ENCODE measurements around the gene MRPL10.

Gene MRPL10

DNA sequence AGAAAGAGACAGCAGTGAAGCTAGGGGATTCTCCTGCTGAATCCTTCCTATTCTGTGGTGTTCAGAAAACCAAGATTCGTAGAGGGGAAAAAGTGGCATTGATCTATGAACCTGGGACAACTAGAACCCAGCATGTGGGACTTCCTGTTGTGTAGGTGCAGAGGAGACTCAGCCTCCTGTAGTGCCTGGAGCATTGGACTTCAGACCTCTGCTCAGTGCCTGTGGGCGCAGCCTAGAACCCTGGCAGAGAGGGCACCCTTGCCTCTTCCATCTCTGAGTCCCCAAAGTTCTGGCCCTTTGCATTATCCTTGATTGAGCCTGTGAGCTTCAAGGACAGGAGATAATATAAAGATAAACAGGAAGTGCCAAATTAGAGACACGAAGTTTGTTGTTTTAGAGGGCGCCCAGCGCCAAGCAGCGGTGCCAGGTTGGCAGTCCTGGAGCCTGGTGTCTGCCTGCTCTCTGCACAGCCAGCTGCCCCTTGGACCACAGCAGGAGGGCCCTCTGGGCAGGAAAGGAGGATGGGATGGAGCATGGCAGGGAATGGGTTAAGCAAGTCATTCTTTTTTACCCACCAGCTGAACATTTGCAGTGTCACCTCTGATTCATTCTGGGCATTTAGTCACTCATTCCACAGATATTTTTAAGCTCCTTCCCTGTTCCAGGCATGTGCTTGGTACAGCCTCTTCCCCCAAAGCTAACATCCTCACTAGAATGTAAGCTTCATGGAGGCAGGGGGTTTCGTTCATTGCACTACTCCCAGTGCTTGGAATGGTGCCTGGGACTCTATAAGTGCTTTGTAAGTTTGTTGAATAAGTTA is 31.5 kb upstream of the MRPL10 start:
- POLR2A ChIA-PET, result interaction anchor here (0.6 to 1.3 kb wide), 3 partner anchors 16 to 31 kb away, joined by 3 to 4 read pairs (median 4); partner anchors contain the start of genes LRRC46 and MRPL10
- CTCF ChIA-PET, result interaction anchor here (0.9 to 32.3 kb wide), 4 partner anchors 9 to 24 kb away, joined by 4 to 1547 read pairs (median 106); partner anchors contain the start of genes SCRN2 and SP2
- peak; percentile 50 for DNase-seq (ENCODE audit: low read depth, low spot score)
- H3K4me3 ChIP-seq (ENCODE audit: low read depth, low read length), result no peak overlapping the region
- TF ChIP-seq, protein P1, sequence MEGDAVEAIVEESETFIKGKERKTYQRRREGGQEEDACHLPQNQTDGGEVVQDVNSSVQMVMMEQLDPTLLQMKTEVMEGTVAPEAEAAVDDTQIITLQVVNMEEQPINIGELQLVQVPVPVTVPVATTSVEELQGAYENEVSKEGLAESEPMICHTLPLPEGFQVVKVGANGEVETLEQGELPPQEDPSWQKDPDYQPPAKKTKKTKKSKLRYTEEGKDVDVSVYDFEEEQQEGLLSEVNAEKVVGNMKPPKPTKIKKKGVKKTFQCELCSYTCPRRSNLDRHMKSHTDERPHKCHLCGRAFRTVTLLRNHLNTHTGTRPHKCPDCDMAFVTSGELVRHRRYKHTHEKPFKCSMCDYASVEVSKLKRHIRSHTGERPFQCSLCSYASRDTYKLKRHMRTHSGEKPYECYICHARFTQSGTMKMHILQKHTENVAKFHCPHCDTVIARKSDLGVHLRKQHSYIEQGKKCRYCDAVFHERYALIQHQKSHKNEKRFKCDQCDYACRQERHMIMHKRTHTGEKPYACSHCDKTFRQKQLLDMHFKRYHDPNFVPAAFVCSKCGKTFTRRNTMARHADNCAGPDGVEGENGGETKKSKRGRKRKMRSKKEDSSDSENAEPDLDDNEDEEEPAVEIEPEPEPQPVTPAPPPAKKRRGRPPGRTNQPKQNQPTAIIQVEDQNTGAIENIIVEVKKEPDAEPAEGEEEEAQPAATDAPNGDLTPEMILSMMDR (IDR thresholded peaks at IDR 0.05; ENCODE audit: insufficient read depth, low read length, missing control alignments), result no peak

DNA sequence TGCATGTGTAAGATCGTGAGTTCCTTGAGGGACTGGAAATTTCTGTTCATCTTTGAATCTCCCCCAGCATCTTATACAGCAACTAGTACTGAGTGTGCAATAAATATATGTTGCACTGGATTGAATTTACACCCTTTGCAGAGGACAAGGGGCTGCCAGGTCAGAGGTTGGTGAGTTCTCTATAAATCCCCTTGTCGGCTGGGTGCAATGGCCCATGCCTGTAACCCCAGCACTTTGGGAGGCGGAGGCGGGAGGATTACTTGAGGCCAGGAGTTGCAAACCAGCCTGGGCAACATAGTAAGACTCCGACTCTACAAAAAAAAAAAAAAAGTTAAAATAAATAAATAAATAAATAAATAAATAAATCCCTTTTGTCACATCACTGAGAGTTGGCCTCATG is 29.0 kb upstream of the MRPL10 start:
- no peak overlapping the region for H3K4me3 ChIP-seq (ENCODE audit: low read depth, low read length)
- TF ChIP-seq, protein P1 (IDR thresholded peaks at IDR 0.05; ENCODE audit: insufficient read depth, low read length, missing control alignments), result no peak
- ChIA-PET POLR2A (no interaction called here), CTCF (interaction anchor here (13.4 to 32.3 kb wide), 2 partner anchors 16 to 26 kb away, joined by 208 to 1547 read pairs; partner anchors contain the start of genes SCRN2 and SP2)
- no peak for DNase-seq (ENCODE audit: low read depth, low spot score)

DNA sequence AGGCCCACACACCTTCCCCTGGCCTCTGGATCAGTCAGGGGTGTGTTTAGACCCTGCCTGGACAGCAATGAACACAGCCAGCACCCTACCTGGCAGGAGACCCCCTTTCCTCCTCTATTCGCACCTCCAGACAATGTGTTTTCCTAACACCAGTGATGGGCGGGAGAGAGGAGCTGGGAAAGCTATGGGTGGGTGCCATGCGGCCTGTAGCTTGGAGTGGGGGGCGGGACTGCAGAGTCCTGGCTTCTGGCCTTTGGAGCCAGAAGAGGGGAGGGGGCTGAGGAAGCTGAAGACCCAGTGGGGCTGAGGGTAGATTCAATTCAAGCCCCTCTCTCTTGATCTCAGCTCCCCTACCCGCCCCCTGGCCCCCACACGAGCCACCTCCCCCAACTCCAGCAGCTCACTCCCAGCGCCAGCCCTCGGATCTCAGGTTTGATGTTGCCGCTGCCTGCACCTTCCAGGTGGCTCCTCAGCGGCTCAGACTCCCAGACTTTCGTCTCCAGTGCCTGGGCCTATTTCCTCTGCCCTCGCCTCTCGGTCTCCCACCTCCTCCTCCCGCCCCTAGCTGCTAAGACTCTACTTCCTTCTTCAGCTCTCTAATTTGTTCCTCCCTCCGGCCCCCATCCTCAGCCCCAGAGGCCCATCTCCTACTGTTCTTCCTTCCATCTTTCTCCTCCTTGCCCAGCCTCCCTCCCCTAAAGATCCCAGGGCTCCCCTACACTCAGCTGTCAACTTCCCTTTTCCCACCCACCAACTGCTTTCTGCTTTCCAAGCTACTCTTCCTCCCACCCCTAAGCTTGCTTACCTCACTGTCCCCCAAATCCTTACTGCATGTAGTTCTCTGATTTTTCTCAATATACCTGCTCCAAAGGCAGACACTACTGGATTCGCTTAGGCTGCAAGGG is 26.5 kb upstream of the MRPL10 start:
- TF ChIP-seq, protein P1 (IDR thresholded peaks at IDR 0.05; ENCODE audit: insufficient read depth, low read length, missing control alignments), result no peak
- POLR2A ChIA-PET, result no interaction called here
- H3K4me3 ChIP-seq (ENCODE audit: low read depth, low read length), result no peak overlapping the region
- no peak for DNase-seq (ENCODE audit: low read depth, low spot score)
- CTCF ChIA-PET, result interaction anchor here (13.4 to 32.3 kb wide), 2 partner anchors 13 to 29 kb away, joined by 208 to 1547 read pairs; partner anchors contain the start of genes SCRN2 and SP2

DNA sequence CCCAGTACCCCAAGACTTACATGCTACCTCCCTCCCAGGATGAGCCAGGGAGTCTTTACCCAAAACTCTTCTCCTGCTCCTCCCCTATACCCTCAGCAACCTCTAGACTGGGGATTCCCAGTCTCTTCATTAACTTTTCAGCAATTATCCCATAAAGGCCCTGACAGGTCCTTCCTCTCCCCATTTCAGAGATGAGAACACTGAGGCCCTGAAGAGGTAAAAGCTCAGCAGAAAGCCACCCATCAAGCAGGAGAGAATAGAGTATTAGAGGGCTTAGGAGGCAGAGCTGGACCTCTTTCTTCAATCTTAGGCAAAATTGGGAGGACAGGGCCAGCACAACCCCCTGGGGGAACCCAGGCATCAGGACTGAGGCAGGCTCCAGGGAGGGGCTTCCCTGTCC is 25.5 kb upstream of the MRPL10 start:
- no peak for DNase-seq (ENCODE audit: low read depth, low spot score)
- no peak overlapping the region for H3K4me3 ChIP-seq (ENCODE audit: low read depth, low read length)
- POLR2A ChIA-PET, result no interaction called here
- TF ChIP-seq, protein P1 (IDR thresholded peaks at IDR 0.05; ENCODE audit: insufficient read depth, low read length, missing control alignments), result no peak
- CTCF ChIA-PET, result interaction anchor here (1.1 to 32.3 kb wide), 3 partner anchors 12 to 30 kb away, joined by 4 to 1547 read pairs (median 208); partner anchors contain the start of genes SCRN2 and SP2

DNA sequence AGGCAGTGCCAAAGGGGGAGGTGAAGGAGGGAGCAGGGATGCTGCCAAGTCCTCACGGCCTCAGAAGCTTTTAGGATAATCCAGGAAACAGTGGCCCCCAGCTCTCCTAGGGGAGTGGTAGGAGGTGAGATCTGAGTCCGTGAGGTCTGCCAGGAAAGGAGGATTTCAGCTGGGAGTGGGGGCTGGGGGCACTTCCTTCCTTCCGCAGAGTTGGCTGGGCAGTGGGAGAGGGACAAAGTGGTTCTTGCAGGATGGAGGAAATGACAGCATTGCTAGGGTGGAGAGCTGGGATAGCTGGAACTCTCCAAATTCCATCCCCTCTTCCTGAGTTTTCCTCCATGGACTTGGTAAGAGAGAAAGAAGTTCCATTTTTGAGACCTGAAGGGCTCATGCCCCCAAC is 24.4 kb upstream of the MRPL10 start:
- CTCF ChIA-PET, result interaction anchor here (1.0 to 32.3 kb wide), 4 partner anchors 11 to 31 kb away, joined by 4 to 1547 read pairs (median 106); partner anchors contain the start of genes SCRN2 and SP2
- TF ChIP-seq, protein P1 (IDR thresholded peaks at IDR 0.05; ENCODE audit: insufficient read depth, low read length, missing control alignments), result no peak
- POLR2A ChIA-PET, result no interaction called here
- DNase-seq (ENCODE audit: low read depth, low spot score), result no peak
- no peak overlapping the region for H3K4me3 ChIP-seq (ENCODE audit: low read depth, low read length)
